HK-2 (cell line): Measurements from ENCODE around the gene HS2ST1.

Experiments
- DNase-seq: peaks from one replicate; pipeline ENCODE4 v3.0.0-alpha.2; 2018; ENCODE audit not compliant: unreplicated experiment

HS2ST1 gene

GRCh38 chr1:87137342-87137739 is 222.9 kb downstream of the HS2ST1 start:
- no peak for DNase-seq

- DNase-seq = peak; percentile 20
Measured at GRCh38 chr1:87140831-87141540, 226.6 kb downstream of the HS2ST1 start.

GRCh38 chr1:87141556-87141955 is 227.1 kb downstream of the HS2ST1 start:
- DNase-seq = no peak

- no peak for DNase-seq
Measured at GRCh38 chr1:87143413-87144135, 229.1 kb downstream of the HS2ST1 start.

GRCh38 chr1:87144316-87144895 is 230.0 kb downstream of the HS2ST1 start:
- DNase-seq = no peak

GRCh38 chr1:87144981-87145380 is 230.5 kb downstream of the HS2ST1 start:
- no peak for DNase-seq

GRCh38 chr1:87146538-87146937 is 232.1 kb downstream of the HS2ST1 start:
- no peak for DNase-seq

GRCh38 chr1:87146986-87147385 is 232.6 kb downstream of the HS2ST1 start:
- DNase-seq = no peak

GRCh38 chr1:87147851-87148250 is 233.4 kb downstream of the HS2ST1 start:
- no peak for DNase-seq

GRCh38 chr1:87148661-87149060 is 234.2 kb downstream of the HS2ST1 start:
- DNase-seq = no peak

GRCh38 chr1:87149241-87150041 is 235.0 kb downstream of the HS2ST1 start:
- DNase-seq = no peak

- DNase-seq = no peak
Measured at GRCh38 chr1:87150143-87150542, 235.7 kb downstream of the HS2ST1 start.

GRCh38 chr1:87151500-87152421 is 237.3 kb downstream of the HS2ST1 start:
- no peak for DNase-seq

GRCh38 chr1:87154384-87154783 is 239.9 kb downstream of the HS2ST1 start:
- no peak for DNase-seq

GRCh38 chr1:87155170-87155569 is 240.7 kb downstream of the HS2ST1 start:
- no peak for DNase-seq

GRCh38 chr1:87155648-87156047 is 241.2 kb downstream of the HS2ST1 start:
- no peak for DNase-seq

- no peak for DNase-seq
Measured at GRCh38 chr1:87156124-87156523, 241.7 kb downstream of the HS2ST1 start.

- no peak for DNase-seq
Measured at GRCh38 chr1:87159378-87159915, 245.0 kb downstream of the HS2ST1 start.
